ENCODE measurements around the gene LTBP4.

The LTBP4 gene

GRCh38 chr19:40604171-40604646 is 3.0 kb downstream of the LTBP4 start (continued):
- TF ChIP-seq PATZ1 (tag by site-specific recombination; IDR thresholded peaks at IDR 0.05) (peak; percentile 100), SCRT1 (tag by site-specific recombination; IDR thresholded peaks at IDR 0.05; ENCODE audit: borderline replicate concordance) (0 out of 2 replicates have a peak, but pooled peaks have one; percentile 26), ZNF600 (tag by site-specific recombination; IDR thresholded peaks at IDR 0.05) (peak; percentile 71), ZNF639 (tag by site-specific recombination; IDR thresholded peaks at IDR 0.05) (peak; percentile 66), ZNF157 (tag by site-specific recombination; IDR thresholded peaks at IDR 0.05) (peak; percentile 49; the same call in 1 of the 2 replicates), BCL11A (tag by site-specific recombination; IDR thresholded peaks at IDR 0.05; ENCODE audit: low read depth) (peak; percentile 68; the same call in 1 of the 2 replicates), YY2 (tag by site-specific recombination; IDR thresholded peaks at IDR 0.05) (0 out of 2 replicates have a peak, but pooled peaks have one; percentile 27), ZNF791 (tag by site-specific recombination; IDR thresholded peaks at IDR 0.05) (0 out of 2 replicates have a peak, but pooled peaks have one; percentile 48), INSM2 (tag by site-specific recombination; IDR thresholded peaks at IDR 0.05) (peak; percentile 77; the same call in 1 of the 2 replicates), ZBTB6 (tag by site-specific recombination; IDR thresholded peaks at IDR 0.05) (peak; percentile 46; the same call in 1 of the 2 replicates), ZNF610 (tag by site-specific recombination; IDR thresholded peaks at IDR 0.05; ENCODE audit: borderline replicate concordance) (peak; percentile 74; the same call in 1 of the 2 replicates), PRDM10 (tag by site-specific recombination; IDR thresholded peaks at IDR 0.05) (peak; percentile 83), KLF7 (tag by site-specific recombination; IDR thresholded peaks at IDR 0.05; ENCODE audit: borderline replicate concordance) (peak; percentile 93; the same call in 1 of the 2 replicates), ZNF660 (tag by site-specific recombination; IDR thresholded peaks at IDR 0.05) (no peak), ZNF274 (IDR thresholded peaks at IDR 0.05; ENCODE audit: low read length) (no peak), ZNF274 (tag by site-specific recombination; IDR thresholded peaks at IDR 0.05; ENCODE audit: borderline replicate concordance) (0 out of 2 replicates have a peak, but pooled peaks have one; percentile 27), ZSCAN18 (tag by site-specific recombination; IDR thresholded peaks at IDR 0.05) (peak; percentile 54; the same call in 1 of the 2 replicates), ZBTB48 (tag by site-specific recombination; IDR thresholded peaks at IDR 0.05) (peak; percentile 93), ZNF529 (tag by site-specific recombination; IDR thresholded peaks at IDR 0.05; ENCODE audit: insufficient replicate concordance) (no peak), HIC1 (tag by site-specific recombination; IDR thresholded peaks at IDR 0.05) (peak; percentile 6; the same call in 1 of the 2 replicates), RBAK (tag by site-specific recombination; IDR thresholded peaks at IDR 0.05) (peak; percentile 65; the same call in 1 of the 2 replicates)
